ENCODE results near the gene DCHS1. TPM values are rescaled to one million over a fixed set of nuclear protein-coding genes. Genes with fewer than 3 reads are reported as not detected.

Gene DCHS1
- total RNA-seq, 1 donor from 2014 or later = 33.4 TPM

DNA sequence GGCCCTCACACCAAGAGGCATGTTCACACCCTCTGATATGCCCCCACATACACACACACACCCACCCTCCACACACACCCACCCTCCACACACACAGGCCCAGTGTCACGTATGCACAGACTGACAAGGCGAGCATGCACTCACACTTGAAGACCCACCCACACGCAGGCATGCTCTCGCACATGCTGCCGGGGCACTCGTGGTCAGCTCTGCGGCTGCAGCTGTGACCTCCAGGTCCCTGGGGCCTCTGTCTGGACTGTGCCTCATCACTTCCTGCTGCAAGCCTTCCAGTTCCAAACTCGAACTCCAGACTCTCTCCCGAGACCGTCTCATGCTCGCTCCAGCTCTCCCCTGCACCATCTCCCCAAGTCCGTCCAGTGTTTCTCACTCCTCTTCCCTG, 9.5 kb downstream of the DCHS1 start:
- Mint-ChIP-seq H3K27me3 (ENCODE audit: low read depth) (no peaks in the 10 kb centered on the region), H3K9me3 (ENCODE audit: low read depth) (no peaks in the 10 kb centered on the region), H3K27ac (ENCODE audit: unreplicated experiment) (no peak overlapping the region), H3K4me1 (ENCODE audit: low read depth) (no peaks in the 10 kb centered on the region), H3K36me3 (ENCODE audit: low read depth) (no peaks in the 10 kb centered on the region), H3K4me3 (ENCODE audit: unreplicated experiment) (no peak overlapping the region)
- no peak for DNase-seq (ENCODE audit: low spot score)
- TF ChIP-seq, protein P1, sequence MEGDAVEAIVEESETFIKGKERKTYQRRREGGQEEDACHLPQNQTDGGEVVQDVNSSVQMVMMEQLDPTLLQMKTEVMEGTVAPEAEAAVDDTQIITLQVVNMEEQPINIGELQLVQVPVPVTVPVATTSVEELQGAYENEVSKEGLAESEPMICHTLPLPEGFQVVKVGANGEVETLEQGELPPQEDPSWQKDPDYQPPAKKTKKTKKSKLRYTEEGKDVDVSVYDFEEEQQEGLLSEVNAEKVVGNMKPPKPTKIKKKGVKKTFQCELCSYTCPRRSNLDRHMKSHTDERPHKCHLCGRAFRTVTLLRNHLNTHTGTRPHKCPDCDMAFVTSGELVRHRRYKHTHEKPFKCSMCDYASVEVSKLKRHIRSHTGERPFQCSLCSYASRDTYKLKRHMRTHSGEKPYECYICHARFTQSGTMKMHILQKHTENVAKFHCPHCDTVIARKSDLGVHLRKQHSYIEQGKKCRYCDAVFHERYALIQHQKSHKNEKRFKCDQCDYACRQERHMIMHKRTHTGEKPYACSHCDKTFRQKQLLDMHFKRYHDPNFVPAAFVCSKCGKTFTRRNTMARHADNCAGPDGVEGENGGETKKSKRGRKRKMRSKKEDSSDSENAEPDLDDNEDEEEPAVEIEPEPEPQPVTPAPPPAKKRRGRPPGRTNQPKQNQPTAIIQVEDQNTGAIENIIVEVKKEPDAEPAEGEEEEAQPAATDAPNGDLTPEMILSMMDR (IDR thresholded peaks at IDR 0.05) = no peak

DNA sequence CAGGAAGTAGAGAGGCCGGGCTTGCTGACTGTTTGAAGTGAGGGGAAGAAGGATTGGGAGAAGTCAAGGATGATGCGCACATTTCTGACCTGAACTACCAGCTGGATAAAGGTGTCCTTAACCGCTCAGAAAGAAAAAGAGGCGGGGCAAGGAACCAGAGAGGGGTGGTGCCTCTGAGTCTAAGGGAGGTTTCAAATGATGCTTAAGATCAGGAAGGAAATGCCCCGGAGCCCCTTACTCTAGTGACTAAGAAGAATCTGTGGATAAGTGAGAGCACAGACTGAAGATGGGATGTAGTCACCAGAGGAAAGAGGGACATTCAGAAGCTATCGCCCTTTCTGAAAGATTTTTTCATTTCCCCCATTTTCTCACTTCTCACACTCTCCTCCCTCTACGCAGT, 12.7 kb downstream of the DCHS1 start:
- no peak for DNase-seq (ENCODE audit: low spot score)
- H3K9me3 Mint-ChIP-seq (ENCODE audit: low read depth) = no peaks in the 10 kb centered on the region
- H3K4me3 Mint-ChIP-seq (ENCODE audit: unreplicated experiment) = no peak overlapping the region
- TF ChIP-seq, protein P1 (IDR thresholded peaks at IDR 0.05) = no peak
- no peak overlapping the region for H3K27ac Mint-ChIP-seq (ENCODE audit: unreplicated experiment)
- H3K36me3 Mint-ChIP-seq (ENCODE audit: low read depth) = peaks cover 6% of the 10 kb centered on the region
- no peaks in the 10 kb centered on the region for H3K4me1 Mint-ChIP-seq (ENCODE audit: low read depth)
- no peaks in the 10 kb centered on the region for H3K27me3 Mint-ChIP-seq (ENCODE audit: low read depth)

GRCh38 chr11:6640985-6641701, 14.5 kb downstream of the DCHS1 start:
- Mint-ChIP-seq H3K27ac (ENCODE audit: unreplicated experiment) (no peak overlapping the region), H3K4me1 (ENCODE audit: low read depth) (no peaks in the 10 kb centered on the region), H3K9me3 (ENCODE audit: low read depth) (no peaks in the 10 kb centered on the region), H3K27me3 (ENCODE audit: low read depth) (no peaks in the 10 kb centered on the region), H3K36me3 (ENCODE audit: low read depth) (peaks cover 6% of the 10 kb centered on the region), H3K4me3 (ENCODE audit: unreplicated experiment) (no peak overlapping the region)
- TF ChIP-seq, protein P1 (IDR thresholded peaks at IDR 0.05) = no peak
- DNase-seq (ENCODE audit: low spot score) = no peak

DNA sequence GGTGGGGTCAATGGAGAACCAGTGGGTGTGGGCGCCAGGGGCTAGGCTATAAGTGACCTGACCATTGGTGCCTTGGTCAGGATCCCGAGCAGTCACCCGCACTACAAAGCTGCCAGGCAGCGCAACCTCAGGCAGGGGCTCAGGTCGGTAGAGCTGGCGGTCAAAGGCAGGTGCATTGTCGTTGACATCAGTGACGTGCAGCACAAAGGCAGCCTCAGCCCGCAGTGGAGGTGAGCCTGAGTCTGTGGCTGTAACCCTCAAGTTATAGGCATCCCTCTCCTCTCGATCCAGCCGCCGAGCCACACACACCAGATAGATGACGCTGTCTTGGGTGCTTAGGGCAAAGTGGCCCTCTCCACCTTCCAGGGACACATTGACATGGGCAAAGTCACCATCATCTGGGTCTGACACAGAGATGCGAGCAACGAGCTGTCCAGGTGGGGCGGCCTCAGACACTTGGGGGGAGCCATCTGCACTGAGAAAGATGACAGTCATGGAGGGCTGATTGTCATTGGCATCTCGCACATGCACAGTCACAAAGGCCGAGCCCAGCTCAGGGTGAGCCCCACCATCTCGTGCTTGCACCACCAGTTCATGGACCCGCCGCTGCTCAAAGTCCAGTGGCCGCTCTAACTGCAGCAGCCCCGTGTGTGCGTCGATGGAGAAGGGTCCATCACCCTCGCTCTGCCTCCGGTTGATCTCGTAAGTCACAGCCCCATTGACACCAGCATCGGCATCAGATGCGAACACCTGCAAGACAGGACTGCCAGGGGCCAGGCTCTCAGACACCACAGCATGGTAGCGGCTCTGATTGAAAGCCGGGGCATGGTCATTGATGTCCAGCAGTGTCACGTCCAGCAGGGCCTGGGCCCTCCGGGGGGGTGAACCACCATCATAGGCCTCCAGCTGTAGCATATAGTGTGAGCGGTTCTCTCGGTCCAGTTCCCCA, 15.3 kb downstream of the DCHS1 start:
- Mint-ChIP-seq H3K27ac (ENCODE audit: unreplicated experiment) (no peak overlapping the region), H3K27me3 (ENCODE audit: low read depth) (no peaks in the 10 kb centered on the region), H3K9me3 (ENCODE audit: low read depth) (no peaks in the 10 kb centered on the region), H3K36me3 (ENCODE audit: low read depth) (peaks cover 6% of the 10 kb centered on the region), H3K4me1 (ENCODE audit: low read depth) (no peaks in the 10 kb centered on the region), H3K4me3 (ENCODE audit: unreplicated experiment) (no peak overlapping the region)
- no peak for DNase-seq (ENCODE audit: low spot score)
- TF ChIP-seq, protein P1 (IDR thresholded peaks at IDR 0.05) = no peak

DNA sequence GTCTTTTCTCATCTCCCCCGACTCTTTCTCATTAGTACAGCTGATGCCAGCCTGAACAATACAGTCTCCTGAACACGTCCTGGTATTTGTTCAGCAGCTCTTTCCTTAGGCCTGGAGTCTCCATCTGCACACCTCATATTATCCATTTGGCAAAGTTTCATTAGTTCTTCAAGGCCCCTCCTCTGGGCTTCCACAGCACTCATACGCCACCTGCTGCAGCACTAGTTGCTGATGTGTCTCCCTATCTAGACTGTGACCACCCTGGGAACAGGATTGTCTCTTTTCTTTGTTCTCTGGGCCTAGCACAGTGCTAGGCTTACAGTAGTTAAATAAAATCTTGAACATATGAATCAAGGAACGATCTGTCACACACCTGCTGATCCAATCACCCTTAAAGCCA, 17.2 kb downstream of the DCHS1 start:
- no peaks in the 10 kb centered on the region for H3K4me1 Mint-ChIP-seq (ENCODE audit: low read depth)
- no peak overlapping the region for H3K4me3 Mint-ChIP-seq (ENCODE audit: unreplicated experiment)
- no peak overlapping the region for H3K27ac Mint-ChIP-seq (ENCODE audit: unreplicated experiment)
- no peaks in the 10 kb centered on the region for H3K27me3 Mint-ChIP-seq (ENCODE audit: low read depth)
- no peak for DNase-seq (ENCODE audit: low spot score)
- H3K36me3 Mint-ChIP-seq (ENCODE audit: low read depth) = peaks cover 6% of the 10 kb centered on the region
- TF ChIP-seq, protein P1 (IDR thresholded peaks at IDR 0.05) = no peak
- H3K9me3 Mint-ChIP-seq (ENCODE audit: low read depth) = no peaks in the 10 kb centered on the region

All from chondrocyte (in vitro differentiated cells).